ENCODE results near the gene MBLAC2.

Gene MBLAC2

DNA sequence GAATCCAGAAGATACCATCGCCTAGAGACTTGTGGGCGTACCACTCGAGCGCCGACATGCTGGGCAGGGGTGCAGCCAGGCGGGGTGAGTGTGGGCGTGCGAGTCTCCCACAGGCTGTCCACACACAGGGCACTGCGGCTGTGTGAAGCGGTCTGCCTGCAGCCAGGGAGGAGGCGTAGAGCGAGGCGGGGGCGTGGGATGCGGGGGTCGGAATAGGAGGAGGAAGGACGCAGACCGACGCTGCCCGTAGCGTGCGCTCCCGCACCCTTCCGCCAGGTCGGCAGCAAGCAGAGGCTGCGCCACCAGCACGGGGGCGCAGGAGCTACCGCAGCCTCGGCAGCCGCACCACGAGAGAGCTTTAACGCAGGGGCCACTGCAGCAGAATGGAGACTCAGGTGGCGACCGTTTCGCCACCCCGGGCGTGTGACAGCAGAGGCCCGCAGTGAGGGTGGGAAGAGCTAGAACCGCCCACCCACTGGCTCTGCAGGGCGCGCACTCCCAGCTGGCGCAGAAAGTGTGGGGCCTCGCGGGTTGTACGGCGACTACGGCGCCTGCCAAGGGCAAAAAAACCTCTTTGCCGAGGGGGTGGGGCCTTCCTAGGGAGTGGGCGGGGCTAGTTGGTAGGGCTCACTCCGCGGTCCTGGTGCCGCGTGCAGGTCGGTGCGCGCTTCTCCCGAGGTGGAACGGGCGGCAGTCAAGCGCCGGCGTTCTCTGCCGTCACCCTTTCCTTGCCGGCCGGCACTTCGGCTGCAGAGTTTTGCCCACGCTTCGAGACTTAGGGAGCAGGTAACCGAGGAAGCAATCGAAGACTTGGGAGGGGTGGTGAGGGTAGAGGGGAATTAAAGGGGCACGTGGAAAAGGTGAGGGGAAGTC, at the start of gene MBLAC2, which contains the start of gene POLR3G:
TSS of gene MBLAC2 (minus strand) at position 537 of the 873 bp plus-strand sequence. CDS start at position 58, 479 bp downstream.
TSS of gene POLR3G (plus strand) at position 630 of the 873 bp plus-strand sequence. CDS start 10,704 bp downstream, outside the sequence.
- peak; percentile 97 for DNase-seq

GRCh38 chr5:90519081-90519480, 44.5 kb upstream of the MBLAC2 start:
- DNase-seq: no peak

GRCh38 chr5:90518661-90519060, 44.1 kb upstream of the MBLAC2 start:
- DNase-seq: no peak

- DNase-seq: no peak
These were observed 39.9 kb upstream of the MBLAC2 start for GRCh38 chr5:90514520-90514919.

DNA sequence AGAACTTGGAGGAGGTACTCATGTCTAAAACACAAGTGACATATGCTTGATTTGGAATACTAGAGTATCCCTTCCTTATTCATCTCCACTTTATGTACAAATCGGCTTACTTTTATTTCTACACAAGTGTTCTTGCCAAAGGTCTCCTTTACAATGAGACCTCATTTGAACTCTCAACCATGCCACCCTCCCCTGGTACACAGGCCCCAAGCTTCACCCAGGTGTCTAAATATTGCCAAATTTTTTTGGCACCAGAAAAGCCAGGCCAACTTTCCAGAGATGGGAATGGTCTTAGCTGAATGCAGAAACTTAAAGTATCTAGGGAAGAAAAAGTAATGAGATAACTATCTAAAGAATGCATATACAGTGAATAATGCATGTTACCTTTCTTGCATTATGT, 35.9 kb upstream of the MBLAC2 start:
- no peak for DNase-seq

GRCh38 chr5:90506221-90506620, 31.6 kb upstream of the MBLAC2 start:
- no peak for DNase-seq

GRCh38 chr5:90504743-90505142, 30.2 kb upstream of the MBLAC2 start:
- DNase-seq: no peak

GRCh38 chr5:90503596-90503995, 29.0 kb upstream of the MBLAC2 start:
- DNase-seq: no peak

DNA sequence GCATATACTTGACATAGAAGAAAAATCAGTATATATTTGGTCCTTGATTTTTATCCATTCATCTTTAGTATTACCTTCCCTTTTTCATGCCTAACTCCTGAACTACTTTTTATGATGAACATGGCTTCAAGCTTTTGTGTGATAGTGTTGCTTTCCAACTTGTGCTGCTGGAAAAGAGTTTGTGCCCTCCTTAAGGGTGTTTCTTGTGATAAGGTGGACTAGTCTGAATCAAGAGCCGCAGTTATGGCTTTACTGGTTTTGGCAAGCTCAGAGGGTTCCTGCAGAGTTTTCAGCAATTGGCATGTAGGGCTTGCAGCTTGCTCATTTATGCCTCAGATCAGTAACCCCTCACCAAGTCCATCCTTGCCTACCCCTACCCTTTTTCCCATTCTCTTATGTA, 20.6 kb upstream of the MBLAC2 start:
- DNase-seq: no peak

GRCh38 chr5:90494043-90494442, 19.5 kb upstream of the MBLAC2 start:
- DNase-seq: no peak

DNA sequence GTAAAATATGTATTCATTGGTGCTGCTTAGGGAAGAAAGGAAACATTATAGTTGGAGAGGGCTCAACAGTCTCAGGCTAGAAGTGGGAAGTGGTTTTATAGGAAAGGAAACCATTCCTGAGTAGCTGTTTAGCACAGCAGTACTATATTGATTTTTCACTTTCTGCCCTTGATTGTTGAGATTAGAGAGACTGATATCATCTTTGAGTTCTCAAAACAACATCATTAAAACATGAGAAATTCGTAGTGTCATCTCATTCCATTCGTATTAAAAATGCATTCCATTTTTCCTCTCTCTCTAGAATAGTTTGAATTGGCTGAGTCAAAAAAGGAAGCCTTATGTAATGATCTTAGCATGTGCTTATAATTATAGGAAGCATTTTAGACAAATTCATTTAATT, 14.2 kb upstream of the MBLAC2 start:
- no peak for DNase-seq

GRCh38 chr5:90484540-90484939, 10.0 kb upstream of the MBLAC2 start:
- DNase-seq: no peak

DNA sequence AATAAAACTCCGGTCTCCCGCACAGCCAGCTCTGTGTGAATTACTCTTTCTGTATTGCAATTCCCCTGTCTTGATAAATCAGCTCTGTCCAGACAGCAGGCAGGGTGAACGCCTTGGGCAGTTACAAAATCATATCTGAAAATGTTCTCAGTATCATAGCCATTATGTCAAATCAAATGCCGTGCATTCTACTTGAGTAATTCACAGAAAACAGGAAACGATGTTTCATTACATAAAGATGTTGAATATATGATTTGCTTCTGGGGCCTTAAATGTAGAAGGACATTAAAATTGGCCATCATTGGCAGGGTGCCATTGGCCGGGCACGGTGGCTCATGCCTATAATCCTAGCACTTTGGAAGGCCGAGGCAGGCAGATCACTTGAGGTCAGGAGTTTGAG, 8.6 kb upstream of the MBLAC2 start:
- DNase-seq: no peak

DNA sequence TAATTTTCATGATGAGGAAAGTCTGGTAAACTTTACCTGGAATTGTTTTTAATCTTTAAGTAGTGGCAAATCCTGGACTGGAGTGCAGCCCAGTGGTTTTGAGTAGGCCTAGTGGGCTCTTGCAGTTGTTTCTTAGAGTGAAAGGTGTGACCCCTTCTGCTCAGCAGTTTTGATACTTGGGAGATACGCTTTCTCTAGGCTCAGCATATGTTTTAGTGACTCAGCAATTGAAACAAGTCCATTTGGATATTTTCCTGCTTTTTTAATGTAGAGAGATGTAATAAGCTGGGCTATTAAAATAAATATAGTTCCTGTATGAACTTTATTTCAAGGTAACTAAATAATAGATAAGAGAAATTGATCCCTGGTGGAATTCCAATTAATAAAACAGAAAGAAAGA, 6.1 kb upstream of the MBLAC2 start:
- DNase-seq: no peak

DNA sequence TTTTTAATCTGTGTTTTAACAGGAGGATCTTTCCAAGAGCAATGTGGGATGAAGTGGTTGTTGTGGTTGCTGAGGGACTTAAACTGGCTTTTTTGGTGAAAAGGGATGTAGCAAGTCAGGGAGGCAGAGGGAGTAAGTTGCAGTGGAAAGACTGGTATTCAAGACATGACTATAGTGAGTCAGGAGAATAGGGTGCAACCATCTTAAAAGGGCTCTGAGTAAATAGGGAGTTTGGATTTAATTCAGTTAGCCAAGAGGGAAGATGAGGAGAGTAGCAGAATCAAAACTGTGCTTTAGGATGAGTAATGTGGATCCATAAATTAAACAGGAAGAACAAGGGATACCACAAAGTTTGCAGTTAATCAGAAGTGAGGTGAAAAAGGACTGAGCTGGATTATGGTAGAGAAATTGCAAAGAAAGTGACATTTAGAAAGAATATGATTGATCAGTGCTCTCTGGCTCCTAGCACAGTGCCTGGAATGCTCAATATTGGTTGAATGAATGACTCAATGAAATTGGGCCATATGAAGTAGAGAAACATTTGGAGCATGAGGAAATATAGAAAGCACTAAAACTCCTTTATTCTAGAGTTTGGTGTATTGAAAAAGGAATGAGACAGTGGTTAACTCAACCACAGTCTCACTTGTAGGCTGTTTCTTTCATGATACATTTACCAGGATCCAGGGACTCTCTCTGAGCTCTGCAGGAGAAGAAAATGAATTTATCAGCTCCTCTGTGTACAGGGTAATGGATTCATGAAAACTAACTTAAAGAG, 5.2 kb upstream of the MBLAC2 start:
- DNase-seq: no peak

- DNase-seq: no peak
These were observed 3.1 kb upstream of the MBLAC2 start for GRCh38 chr5:90477621-90478215.

- DNase-seq: no peak
These were observed 2.5 kb upstream of the MBLAC2 start for GRCh38 chr5:90477073-90477472.

DNA sequence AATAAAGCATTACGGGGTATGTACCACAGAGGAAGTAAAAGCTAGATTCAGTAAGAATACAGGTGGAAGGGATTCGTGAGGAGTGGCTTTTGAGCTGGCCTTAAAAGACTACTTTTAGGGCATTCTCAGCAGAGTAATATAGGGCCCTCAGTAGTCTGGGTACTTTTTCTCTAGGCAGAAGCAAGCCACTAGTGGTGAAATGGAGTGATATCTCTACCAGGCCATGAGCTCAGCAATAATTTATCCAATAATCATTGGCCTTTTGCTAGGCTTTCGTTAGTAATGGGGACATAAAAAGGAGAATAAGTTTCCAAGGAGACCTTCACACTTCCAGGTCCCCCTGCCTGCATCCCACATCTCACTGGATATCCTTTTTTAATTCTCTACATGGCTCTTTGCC, 1.8 kb upstream of the MBLAC2 start:
- DNase-seq: no peak

DNA sequence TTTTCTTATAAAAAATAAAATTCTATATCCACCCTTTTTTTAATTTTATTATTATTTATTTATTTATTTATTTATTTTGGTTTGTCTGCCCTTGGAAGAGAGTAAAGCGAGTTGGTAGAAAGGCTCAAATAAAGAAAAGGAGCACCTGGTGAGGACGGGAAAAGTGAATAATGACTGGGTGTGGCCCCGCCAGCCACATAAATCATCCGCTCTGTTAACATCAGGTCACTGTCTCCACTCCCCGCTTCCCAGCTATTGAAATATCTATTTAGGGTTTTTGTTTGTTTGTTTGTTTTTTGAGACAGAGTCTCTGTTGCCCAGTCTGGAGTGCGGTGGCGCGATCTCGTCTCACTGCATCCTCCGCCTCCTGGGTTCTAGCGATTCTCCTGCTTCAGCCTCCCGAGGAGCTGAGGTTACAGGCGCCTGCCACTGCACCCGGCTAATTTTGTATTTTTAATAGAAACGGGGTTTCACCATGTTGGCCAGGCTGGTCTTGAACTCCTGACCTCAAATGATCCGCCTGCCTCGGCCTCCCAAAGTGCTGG, 937 bp upstream of the MBLAC2 start:
- DNase-seq: no peak

DNA sequence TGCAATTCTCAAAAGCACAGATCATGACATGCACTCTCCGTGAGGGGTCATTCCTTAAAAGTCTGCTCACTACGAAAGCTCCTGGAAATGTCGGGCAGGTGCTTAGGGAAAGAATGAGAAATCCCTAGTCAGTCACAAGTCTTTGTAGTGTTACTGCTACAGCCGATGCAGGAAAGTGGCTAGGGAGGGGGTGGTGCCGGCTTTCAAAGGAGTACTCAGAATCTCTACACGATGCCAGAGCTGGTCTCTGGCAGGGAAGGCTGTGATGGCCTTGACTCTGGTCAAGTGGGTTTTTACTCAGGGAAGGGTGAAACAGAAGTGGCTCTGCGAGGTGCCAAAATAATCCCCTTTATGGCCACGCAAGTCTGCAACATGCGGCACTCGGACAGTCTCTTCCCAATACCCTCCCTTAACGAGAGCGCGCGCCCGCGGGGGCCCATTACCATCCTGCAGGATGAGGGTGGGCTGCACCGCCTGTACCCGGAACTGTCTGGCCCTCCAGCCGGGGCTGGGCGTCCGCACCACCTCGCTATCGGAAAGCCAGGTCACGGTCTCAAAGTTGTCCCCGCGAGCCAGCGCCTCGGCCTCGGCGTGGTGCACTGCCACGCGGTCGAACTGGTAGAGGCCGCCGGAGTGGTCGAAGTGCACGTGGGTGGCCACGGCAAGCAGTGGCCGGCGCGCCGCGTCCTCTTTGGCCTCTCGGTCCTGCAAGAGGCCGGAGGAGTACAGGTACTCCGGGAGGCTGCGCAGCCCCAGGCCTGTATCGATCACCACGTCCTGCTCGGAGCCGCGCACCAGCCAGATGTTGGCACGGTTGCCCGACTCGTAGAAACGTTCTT, 956 bp downstream of the MBLAC2 start:
- peak; percentile 69 for DNase-seq

GRCh38 chr5:90472783-90473395, 1.7 kb downstream of the MBLAC2 start:
- no peak for DNase-seq

- no peak for DNase-seq
These were observed 13.3 kb downstream of the MBLAC2 start for GRCh38 chr5:90461288-90461687.
